ENCODE results near the gene RAB25. TPM values are rescaled to one million over a fixed set of nuclear protein-coding genes. Genes with fewer than 3 reads are reported as not detected.

The RAB25 gene
- total and polyA plus RNA-seq, 2 of the 13 experiments (the other 11 are each of a cell fraction or from before 2014, with no cell fraction given): 0.20 to 0.22 TPM

GRCh38 chr1:156114101-156114918 is 53.4 kb downstream of the RAB25 start, which contains the start of gene LMNA (continued):
- 0 out of 2 replicates have a peak, but pooled peaks have one; percentile 54 for TF ChIP-seq ZNF142 (CRISPR knock-in tag; IDR thresholded peaks at IDR 0.05)
- peak; percentile 20; the same call in 1 of the 2 replicates for TF ChIP-seq DZIP1 (CRISPR knock-in tag; IDR thresholded peaks at IDR 0.05)
- no peak for TF ChIP-seq ZNF790 (CRISPR knock-in tag; IDR thresholded peaks at IDR 0.05; ENCODE audit: borderline replicate concordance)
- TF ChIP-seq TFDP1 (CRISPR knock-in tag; IDR thresholded peaks at IDR 0.05; ENCODE audit: borderline replicate concordance): peak; percentile 46; the same call in 1 of the 2 replicates
- 0 out of 2 replicates have a peak, but pooled peaks have one; percentile 22 for TF ChIP-seq ZNF512B (CRISPR knock-in tag; IDR thresholded peaks at IDR 0.05; ENCODE audit: borderline replicate concordance)
- TF ChIP-seq, protein P1, sequence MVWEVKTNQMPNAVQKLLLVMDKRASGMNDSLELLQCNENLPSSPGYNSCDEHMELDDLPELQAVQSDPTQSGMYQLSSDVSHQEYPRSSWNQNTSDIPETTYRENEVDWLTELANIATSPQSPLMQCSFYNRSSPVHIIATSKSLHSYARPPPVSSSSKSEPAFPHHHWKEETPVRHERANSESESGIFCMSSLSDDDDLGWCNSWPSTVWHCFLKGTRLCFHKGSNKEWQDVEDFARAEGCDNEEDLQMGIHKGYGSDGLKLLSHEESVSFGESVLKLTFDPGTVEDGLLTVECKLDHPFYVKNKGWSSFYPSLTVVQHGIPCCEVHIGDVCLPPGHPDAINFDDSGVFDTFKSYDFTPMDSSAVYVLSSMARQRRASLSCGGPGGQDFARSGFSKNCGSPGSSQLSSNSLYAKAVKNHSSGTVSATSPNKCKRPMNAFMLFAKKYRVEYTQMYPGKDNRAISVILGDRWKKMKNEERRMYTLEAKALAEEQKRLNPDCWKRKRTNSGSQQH (CRISPR knock-in tag; IDR thresholded peaks at IDR 0.05; ENCODE audit: low read depth): no peak
- TF ChIP-seq ZFP36L1 (CRISPR knock-in tag; IDR thresholded peaks at IDR 0.05): no peak
- TF ChIP-seq ZFP90 (CRISPR knock-in tag; IDR thresholded peaks at IDR 0.05; ENCODE audit: borderline replicate concordance): no peak
